ENCODE data around the gene JUP. TPM values are rescaled to one million over a fixed set of nuclear protein-coding genes. Genes with fewer than 3 reads are reported as not detected.

Gene JUP
- total and polyA plus RNA-seq, 2 of the 13 experiments (the other 11 are each of a cell fraction or from before 2014, with no cell fraction given): 12.1 to 20.6 TPM

- TF ChIP-seq, protein P1, sequence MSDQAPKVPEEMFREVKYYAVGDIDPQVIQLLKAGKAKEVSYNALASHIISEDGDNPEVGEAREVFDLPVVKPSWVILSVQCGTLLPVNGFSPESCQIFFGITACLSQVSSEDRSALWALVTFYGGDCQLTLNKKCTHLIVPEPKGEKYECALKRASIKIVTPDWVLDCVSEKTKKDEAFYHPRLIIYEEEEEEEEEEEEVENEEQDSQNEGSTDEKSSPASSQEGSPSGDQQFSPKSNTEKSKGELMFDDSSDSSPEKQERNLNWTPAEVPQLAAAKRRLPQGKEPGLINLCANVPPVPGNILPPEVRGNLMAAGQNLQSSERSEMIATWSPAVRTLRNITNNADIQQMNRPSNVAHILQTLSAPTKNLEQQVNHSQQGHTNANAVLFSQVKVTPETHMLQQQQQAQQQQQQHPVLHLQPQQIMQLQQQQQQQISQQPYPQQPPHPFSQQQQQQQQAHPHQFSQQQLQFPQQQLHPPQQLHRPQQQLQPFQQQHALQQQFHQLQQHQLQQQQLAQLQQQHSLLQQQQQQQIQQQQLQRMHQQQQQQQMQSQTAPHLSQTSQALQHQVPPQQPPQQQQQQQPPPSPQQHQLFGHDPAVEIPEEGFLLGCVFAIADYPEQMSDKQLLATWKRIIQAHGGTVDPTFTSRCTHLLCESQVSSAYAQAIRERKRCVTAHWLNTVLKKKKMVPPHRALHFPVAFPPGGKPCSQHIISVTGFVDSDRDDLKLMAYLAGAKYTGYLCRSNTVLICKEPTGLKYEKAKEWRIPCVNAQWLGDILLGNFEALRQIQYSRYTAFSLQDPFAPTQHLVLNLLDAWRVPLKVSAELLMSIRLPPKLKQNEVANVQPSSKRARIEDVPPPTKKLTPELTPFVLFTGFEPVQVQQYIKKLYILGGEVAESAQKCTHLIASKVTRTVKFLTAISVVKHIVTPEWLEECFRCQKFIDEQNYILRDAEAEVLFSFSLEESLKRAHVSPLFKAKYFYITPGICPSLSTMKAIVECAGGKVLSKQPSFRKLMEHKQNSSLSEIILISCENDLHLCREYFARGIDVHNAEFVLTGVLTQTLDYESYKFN (CRISPR knock-in tag; conservative IDR thresholded peaks at IDR 0.05): no peak
- TF ChIP-seq ZNF274 (CRISPR knock-in tag; IDR thresholded peaks at IDR 0.05) (no peak; the same call in 1 of the 2 replicates), HBP1 (CRISPR knock-in tag; IDR thresholded peaks at IDR 0.05; ENCODE audit: low read depth) (no peak; the same call in 1 of the 2 replicates), NR1H2 (CRISPR knock-in tag; IDR thresholded peaks at IDR 0.05; ENCODE audit: borderline replicate concordance, low read depth) (no peak), ZBTB49 (CRISPR knock-in tag; IDR thresholded peaks at IDR 0.05; ENCODE audit: borderline replicate concordance) (no peak), TBP (CRISPR knock-in tag; IDR thresholded peaks at IDR 0.05) (no peak), THAP11 (CRISPR knock-in tag; IDR thresholded peaks at IDR 0.05) (peak; percentile 21; the same call in 1 of the 2 replicates), ZNF691 (CRISPR knock-in tag; IDR thresholded peaks at IDR 0.05; ENCODE audit: borderline replicate concordance, low read depth) (no peak), PRPF4 (IDR thresholded peaks at IDR 0.05; ENCODE audit: low read depth, low read length, poor library complexity, severe bottlenecking) (no peak), MBD4 (IDR thresholded peaks at IDR 0.05; ENCODE audit: borderline replicate concordance, low read length) (no peak), SMAD9 (CRISPR knock-in tag; IDR thresholded peaks at IDR 0.05) (no peak), MED13 (CRISPR knock-in tag; IDR thresholded peaks at IDR 0.05) (no peak), SNAPC2 (CRISPR knock-in tag; IDR thresholded peaks at IDR 0.05) (no peak; the same call in 1 of the 2 replicates), ZNF770 (CRISPR knock-in tag; IDR thresholded peaks at IDR 0.05) (no peak; the same call in none of the 2 replicates), TOPORS (CRISPR knock-in tag; IDR thresholded peaks at IDR 0.05) (no peak), RBAK (CRISPR knock-in tag; IDR thresholded peaks at IDR 0.05) (no peak)
Observed at GRCh38 chr17:41810659-41811548, 24.4 kb upstream of the JUP start (continued).
